Measurements from ENCODE around the gene MAP4K2. TPM values are rescaled to one million over a fixed set of nuclear protein-coding genes. Genes with fewer than 3 reads are reported as not detected.

Gene MAP4K2
- total and polyA plus RNA-seq, 2 donors from 2014 or later, result 12.5 to 15.4 TPM

DNA sequence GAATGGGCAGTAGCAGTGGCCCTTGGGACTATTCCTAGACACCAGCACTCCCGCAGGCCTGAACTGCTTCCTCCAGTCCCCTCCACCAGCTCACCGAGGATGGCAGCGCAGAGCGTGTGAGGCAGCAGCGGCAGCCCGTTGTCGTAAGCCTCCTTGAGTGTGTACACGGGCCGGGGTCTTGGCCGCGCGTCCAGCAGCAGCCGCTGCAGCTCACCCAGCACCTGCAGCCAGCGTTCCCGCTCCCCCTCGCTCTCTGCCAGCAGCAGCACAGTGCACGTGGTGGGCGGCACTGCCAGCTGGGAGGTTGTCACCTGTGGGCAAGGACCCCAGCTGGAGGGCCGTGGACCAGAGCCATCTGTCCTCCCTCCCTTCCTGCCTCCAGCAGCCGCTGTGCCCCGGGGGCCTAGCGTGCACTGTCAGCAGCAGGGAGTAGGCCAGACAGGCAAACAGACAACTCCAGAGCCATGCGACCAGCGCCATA lies 28.4 kb upstream of the MAP4K2 start:
- Histone ChIP-seq H3K4me3 (ENCODE audit: low read length in 3 of 3) (no peak overlapping the region), H3K27me3 (ENCODE audit: control insufficient read depth, insufficient read depth, low read length) (no peaks in the 10 kb centered on the region), H3K9me3 (ENCODE audit: control insufficient read depth in 2 of 3, insufficient read depth in 1 of 3, low read length in 3 of 3) (no peaks in the 10 kb centered on the region), H3K36me3 (ENCODE audit: control insufficient read depth in 2 of 3, insufficient read depth in 3 of 3, low read length in 3 of 3) (peaks cover 0 to 3% (median 0%) of the 10 kb centered on the region in 3 donors), H3K4me1 (ENCODE audit: control insufficient read depth in 2 of 3, insufficient read depth in 2 of 3, low read depth in 1 of 3, low read length in 3 of 3) (no peaks in the 10 kb centered on the region), H3K27ac (ENCODE audit: low read depth in 2 of 2, low read length in 2 of 2) (no peak overlapping the region), H3K9ac (ENCODE audit: low read length in 3 of 3) (no peak overlapping the region)
- DNase-seq (no peak), FAIRE-seq (no peak)
- intact Hi-C loops (cut with DNase I), result no loop called here
- TF ChIP-seq, protein P1, sequence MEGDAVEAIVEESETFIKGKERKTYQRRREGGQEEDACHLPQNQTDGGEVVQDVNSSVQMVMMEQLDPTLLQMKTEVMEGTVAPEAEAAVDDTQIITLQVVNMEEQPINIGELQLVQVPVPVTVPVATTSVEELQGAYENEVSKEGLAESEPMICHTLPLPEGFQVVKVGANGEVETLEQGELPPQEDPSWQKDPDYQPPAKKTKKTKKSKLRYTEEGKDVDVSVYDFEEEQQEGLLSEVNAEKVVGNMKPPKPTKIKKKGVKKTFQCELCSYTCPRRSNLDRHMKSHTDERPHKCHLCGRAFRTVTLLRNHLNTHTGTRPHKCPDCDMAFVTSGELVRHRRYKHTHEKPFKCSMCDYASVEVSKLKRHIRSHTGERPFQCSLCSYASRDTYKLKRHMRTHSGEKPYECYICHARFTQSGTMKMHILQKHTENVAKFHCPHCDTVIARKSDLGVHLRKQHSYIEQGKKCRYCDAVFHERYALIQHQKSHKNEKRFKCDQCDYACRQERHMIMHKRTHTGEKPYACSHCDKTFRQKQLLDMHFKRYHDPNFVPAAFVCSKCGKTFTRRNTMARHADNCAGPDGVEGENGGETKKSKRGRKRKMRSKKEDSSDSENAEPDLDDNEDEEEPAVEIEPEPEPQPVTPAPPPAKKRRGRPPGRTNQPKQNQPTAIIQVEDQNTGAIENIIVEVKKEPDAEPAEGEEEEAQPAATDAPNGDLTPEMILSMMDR (IDR thresholded peaks at IDR 0.05; ENCODE audit: borderline replicate concordance, extremely low read depth, insufficient read depth), result no peak

DNA sequence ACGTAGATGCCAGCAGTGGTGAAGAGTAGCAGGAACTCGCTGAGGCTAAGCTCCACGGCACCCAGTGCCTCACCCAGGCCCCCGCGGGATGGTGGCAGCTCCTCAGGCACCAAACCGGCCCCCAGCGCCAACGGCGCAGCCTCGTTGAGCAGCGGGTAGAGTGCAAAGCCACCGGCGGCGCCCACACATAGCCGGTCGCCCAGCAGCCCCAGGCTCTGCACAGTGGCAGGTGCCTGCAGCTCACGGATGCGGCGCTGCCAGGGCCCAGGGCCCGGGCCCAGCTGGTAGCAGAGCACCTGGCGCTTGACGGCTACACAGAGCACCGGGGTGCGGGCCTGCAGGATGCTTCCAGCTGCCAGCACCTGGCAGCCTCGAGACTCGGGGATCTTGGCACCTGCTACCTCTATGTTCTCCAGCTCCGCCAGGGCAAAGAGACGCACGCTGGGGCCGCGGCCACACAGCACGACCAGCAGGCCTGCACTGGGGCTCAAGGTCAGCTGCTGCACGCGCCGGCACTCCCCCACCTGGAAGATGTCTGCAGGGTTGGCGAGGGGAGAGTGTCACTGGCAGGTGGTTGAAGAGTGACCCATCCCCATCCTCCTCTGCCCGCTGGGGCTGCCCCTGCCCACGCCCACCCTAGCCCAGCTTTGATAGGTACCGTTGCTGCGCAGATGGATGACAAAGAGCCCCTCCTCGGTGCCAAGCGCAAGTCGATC lies 26.7 kb upstream of the MAP4K2 start:
- no peak overlapping the region for H3K27ac ChIP-seq (ENCODE audit: low read depth in 2 of 2, low read length in 2 of 2)
- FAIRE-seq (no peak), DNase-seq (no peak)
- H3K4me1 ChIP-seq (ENCODE audit: control insufficient read depth in 2 of 3, insufficient read depth in 2 of 3, low read depth in 1 of 3, low read length in 3 of 3), result no peaks in the 10 kb centered on the region
- H3K9me3 ChIP-seq (ENCODE audit: control insufficient read depth in 2 of 3, insufficient read depth in 1 of 3, low read length in 3 of 3), result no peaks in the 10 kb centered on the region
- intact Hi-C loops (cut with DNase I), result no loop called here
- H3K4me3 ChIP-seq (ENCODE audit: low read length in 3 of 3), result no peak overlapping the region
- H3K9ac ChIP-seq (ENCODE audit: low read length in 3 of 3), result no peak overlapping the region
- no peaks in the 10 kb centered on the region for H3K27me3 ChIP-seq (ENCODE audit: control insufficient read depth, insufficient read depth, low read length)
- H3K36me3 ChIP-seq (ENCODE audit: control insufficient read depth in 2 of 3, insufficient read depth in 3 of 3, low read length in 3 of 3), result peaks cover 0 to 3% (median 0%) of the 10 kb centered on the region in 3 donors
- TF ChIP-seq, protein P1 (IDR thresholded peaks at IDR 0.05; ENCODE audit: borderline replicate concordance, extremely low read depth, insufficient read depth), result no peak

DNA sequence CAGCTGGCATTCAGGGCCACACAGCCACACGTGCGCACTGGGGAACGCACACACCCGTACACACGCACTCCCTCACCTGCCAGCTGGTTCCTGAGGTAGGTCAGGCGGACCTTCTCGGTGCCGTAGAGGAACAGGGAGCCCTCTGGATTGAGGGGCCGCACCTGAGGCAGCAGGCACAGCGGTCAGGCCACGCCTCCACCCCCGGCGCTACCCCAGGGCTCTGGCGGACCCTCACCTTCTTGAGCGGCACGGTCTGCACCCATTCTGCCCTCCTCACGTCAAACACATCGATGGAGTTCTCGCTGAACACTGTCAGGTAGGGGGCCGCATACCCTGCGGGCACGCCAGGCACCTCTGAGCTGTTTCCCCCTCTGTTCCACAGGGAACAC lies 24.4 kb upstream of the MAP4K2 start:
- TF ChIP-seq, protein P1 (IDR thresholded peaks at IDR 0.05; ENCODE audit: borderline replicate concordance, extremely low read depth, insufficient read depth), result no peak
- DNase-seq (peak in 1 of 5 donors; percentile 72), FAIRE-seq (no peak)
- no peaks in the 10 kb centered on the region for H3K4me1 ChIP-seq (ENCODE audit: control insufficient read depth in 2 of 3, insufficient read depth in 2 of 3, low read depth in 1 of 3, low read length in 3 of 3)
- H3K36me3 ChIP-seq (ENCODE audit: control insufficient read depth in 2 of 3, insufficient read depth in 3 of 3, low read length in 3 of 3), result peaks cover 0 to 3% (median 0%) of the 10 kb centered on the region in 3 donors
- H3K9me3 ChIP-seq (ENCODE audit: control insufficient read depth in 2 of 3, insufficient read depth in 1 of 3, low read length in 3 of 3), result no peaks in the 10 kb centered on the region
- no peak overlapping the region for H3K27ac ChIP-seq (ENCODE audit: low read depth in 2 of 2, low read length in 2 of 2)
- H3K4me3 ChIP-seq (ENCODE audit: low read length in 3 of 3), result no peak overlapping the region
- intact Hi-C loops (cut with DNase I), result no loop called here
- no peaks in the 10 kb centered on the region for H3K27me3 ChIP-seq (ENCODE audit: control insufficient read depth, insufficient read depth, low read length)
- H3K9ac ChIP-seq (ENCODE audit: low read length in 3 of 3), result no peak overlapping the region

All from kidney (tissue), 14 donors.